CD8-positive, alpha-beta memory T cell (primary cell): Measurements from ENCODE around the gene PTPN23. TPM values are rescaled to one million over a fixed set of nuclear protein-coding genes. Genes with fewer than 3 reads are reported as not detected.

Source experiments
- CTCF ChIA-PET: fragments of 350-600 bp; sonication (Branson Sonifier 250); formaldehyde crosslinking; loops from one replicate; lab custom pipeline; 2021; ENCODE audit warnings: antibody characterized with exemption; lab: Charles Lee
- POLR2A ChIA-PET: fragments of 350-600 bp; sonication (Branson Sonifier 250); formaldehyde crosslinking; loops from one replicate; lab custom pipeline; 2021; ENCODE audit warnings: antibody characterized with exemption; lab: Charles Lee
- DNase-seq, 5 donors: peaks; one replicate each; pipeline versions ENCODE4 v3.0.0 to v3.0.0-alpha.2; 2020 to 2022; ENCODE audit warnings: mixed read lengths in 1 of 5
- H3K27ac ChIP-seq: one replicate; pipeline ENCODE4 v1.7.0; 2013; ENCODE audit warnings: low read depth, mild to moderate bottlenecking, low read length, moderate library complexity
- H3K27me3 ChIP-seq: 2 replicates; pipeline ENCODE4 v1.7.0; 2013; ENCODE audit warnings: low read length, mild to moderate bottlenecking; ENCODE audit not compliant: insufficient read depth, poor library complexity, severe bottlenecking
- H3K36me3 ChIP-seq: 2 replicates; pipeline ENCODE4 v1.7.0; 2013; ENCODE audit warnings: mild to moderate bottlenecking, low read length, moderate library complexity; ENCODE audit not compliant: insufficient read depth
- H3K4me1 ChIP-seq: 2 replicates; pipeline ENCODE4 v1.7.0; 2013; ENCODE audit warnings: mild to moderate bottlenecking, low read length, moderate library complexity; ENCODE audit not compliant: insufficient read depth
- H3K4me3 ChIP-seq: 2 replicates; pipeline ENCODE4 v1.7.0; 2013; ENCODE audit warnings: mild to moderate bottlenecking, low read length
- H3K9me3 ChIP-seq: 2 replicates; pipeline ENCODE4 v1.7.0; 2013; ENCODE audit warnings: mild to moderate bottlenecking, low read length
- H3K27ac Mint-ChIP-seq, 8 donors: one replicate each; pipeline ENCODE4 v1.8.0; 2020 to 2021; ENCODE audit warnings: mixed read lengths in 8 of 8, mild to moderate bottlenecking in 6 of 8, inconsistent platforms in 3 of 8, moderate library complexity in 3 of 8
- H3K27me3 Mint-ChIP-seq, 2 donors: one replicate each; pipeline ENCODE4 v1.8.0; 2020 to 2021; ENCODE audit warnings: mixed read lengths in 2 of 2, mild to moderate bottlenecking in 1 of 2, moderate library complexity in 1 of 2
- H3K36me3 Mint-ChIP-seq, 3 donors: one replicate each; pipeline ENCODE4 v1.8.0; 2020 to 2021; ENCODE audit warnings: mixed read lengths in 3 of 3, inconsistent platforms in 1 of 3, mild to moderate bottlenecking in 1 of 3
- H3K4me1 Mint-ChIP-seq, 3 donors: one replicate each; pipeline ENCODE4 v1.8.0; 2020 to 2021; ENCODE audit warnings: mixed read lengths in 3 of 3, inconsistent platforms in 1 of 3, mild to moderate bottlenecking in 1 of 3
- H3K4me3 Mint-ChIP-seq, 7 donors: one replicate each; pipeline ENCODE4 v1.8.0; 2020 to 2021; ENCODE audit warnings: mixed read lengths in 7 of 7, mild to moderate bottlenecking in 6 of 7, moderate library complexity in 4 of 7, inconsistent platforms in 2 of 7
- H3K9me3 Mint-ChIP-seq, 5 donors: one replicate each; pipeline ENCODE4 v1.8.0; 2020 to 2022; ENCODE audit warnings: mixed read lengths in 5 of 5, mild to moderate bottlenecking in 3 of 5, moderate library complexity in 2 of 5, inconsistent platforms in 1 of 5
- polyA plus RNA-seq: library from polyadenylated mRNA; unstranded; fragments of 300-500 nt; fragmentation: Illumina TruSeq; gene quantifications from one replicate; pipeline ENCODE4 v1.2.3, GENCODE V29; 2021
- total RNA-seq, 2 experiments: library from RNA; stranded (reverse); gene quantifications; one replicate each; pipeline ENCODE4 v1.2.3, GENCODE V29; 2021

PTPN23 gene
- total and polyA plus RNA-seq, 3 experiments from 2014 or later, result 4.4 to 36.1 (median 30.5) TPM

DNA sequence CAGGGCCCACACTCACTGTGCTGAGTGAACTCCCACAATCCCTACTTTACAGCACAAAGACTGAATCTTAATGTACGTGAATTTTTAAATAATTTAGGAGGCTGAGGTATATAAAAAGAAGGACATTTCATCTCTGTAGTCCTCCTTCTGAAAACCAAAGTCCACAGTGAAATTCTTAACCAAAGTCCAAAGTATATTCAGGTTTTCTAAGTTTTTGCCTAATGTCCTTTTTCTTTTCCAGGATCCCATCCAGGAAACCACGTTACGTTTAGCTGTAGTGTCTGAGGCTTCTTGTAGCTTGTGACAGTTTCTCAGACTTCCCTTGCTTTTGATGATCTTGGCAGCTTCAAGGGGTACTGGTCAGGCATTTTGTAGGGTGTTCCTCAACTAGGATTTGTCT lies 50.4 kb downstream of the PTPN23 start:
- peaks cover 4 to 79% (median 13%) of the 10 kb centered on the region in 3 donors for H3K36me3 Mint-ChIP-seq
- Histone ChIP-seq H3K27me3 (no peaks in the 10 kb centered on the region), H3K4me3 (no peak overlapping the region), H3K27ac (no peak overlapping the region), H3K9me3 (no peaks in the 10 kb centered on the region), H3K36me3 (peaks cover 55% of the 10 kb centered on the region), H3K4me1 (no peaks in the 10 kb centered on the region)
- no peaks in the 10 kb centered on the region for H3K27me3 Mint-ChIP-seq
- peak overlapping the region in 2 of 8 donors; percentile 15 to 51 for H3K27ac Mint-ChIP-seq
- H3K4me3 Mint-ChIP-seq, result no peak overlapping the region
- no peak for DNase-seq
- H3K4me1 Mint-ChIP-seq, result no peaks in the 10 kb centered on the region
- H3K9me3 Mint-ChIP-seq, result no peaks in the 10 kb centered on the region
- CTCF ChIA-PET, result no interaction called here
- POLR2A ChIA-PET, result no interaction called here

DNA sequence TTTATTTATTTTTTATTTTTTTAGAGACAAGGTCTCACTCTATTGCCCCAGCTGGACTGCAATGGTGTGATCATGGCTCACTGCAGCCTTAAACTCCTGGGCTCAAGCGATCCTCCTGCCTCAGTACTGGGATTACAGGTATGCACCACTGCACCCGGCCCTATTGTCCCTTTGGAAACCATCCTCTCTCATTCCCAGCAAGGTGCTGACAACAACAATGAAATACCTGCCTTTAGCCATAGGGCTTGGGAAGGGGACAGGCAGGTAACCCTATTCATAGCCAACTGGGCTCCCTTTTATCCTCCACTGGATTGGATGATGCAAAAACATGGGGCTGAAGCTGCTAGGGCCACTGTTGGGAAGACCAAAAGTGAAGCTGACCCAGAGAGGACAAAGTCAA lies 51.9 kb downstream of the PTPN23 start:
- no peak overlapping the region for H3K27ac ChIP-seq
- H3K4me1 ChIP-seq, result no peaks in the 10 kb centered on the region
- no peak for DNase-seq
- H3K27me3 Mint-ChIP-seq, result no peaks in the 10 kb centered on the region
- peaks cover 45% of the 10 kb centered on the region for H3K36me3 ChIP-seq
- H3K4me3 Mint-ChIP-seq, result no peak overlapping the region
- H3K4me1 Mint-ChIP-seq, result no peaks in the 10 kb centered on the region
- H3K27ac Mint-ChIP-seq, result peak overlapping the region in 1 of 8 donors; percentile 41
- no peaks in the 10 kb centered on the region for H3K9me3 Mint-ChIP-seq
- H3K4me3 ChIP-seq, result no peak overlapping the region
- peaks cover 4 to 74% (median 13%) of the 10 kb centered on the region in 3 donors for H3K36me3 Mint-ChIP-seq
- no peaks in the 10 kb centered on the region for H3K27me3 ChIP-seq
- CTCF ChIA-PET, result interaction anchor here (1.7 to 2.5 kb wide), 2 partner anchors 12 to 43 kb away, joined by 4 to 9 read pairs; partner anchors contain the start of gene SCAP
- POLR2A ChIA-PET, result interaction anchor here (0.6 kb wide), 1 partner anchor 12 kb away, joined by 4 read pairs; no protein-coding TSS in a partner anchor
- H3K9me3 ChIP-seq, result no peaks in the 10 kb centered on the region

DNA sequence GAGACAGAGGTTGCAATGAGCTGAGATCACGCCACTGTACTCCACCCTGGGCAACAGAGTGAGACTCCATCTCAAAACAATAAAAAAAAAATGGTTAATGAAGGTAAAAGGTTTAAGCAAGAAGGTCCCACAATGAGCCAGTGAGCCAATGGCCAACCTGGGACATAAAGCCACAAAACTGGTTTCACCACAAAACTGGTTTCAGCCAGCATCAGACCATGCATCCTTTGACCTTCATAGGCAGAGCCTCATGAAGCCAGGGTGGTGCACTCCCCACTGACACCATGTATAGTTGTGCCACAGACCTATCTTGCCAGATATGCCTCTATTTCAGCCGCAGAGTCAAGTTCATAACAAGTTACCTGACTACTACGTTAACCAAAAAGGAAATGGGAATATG lies 53.0 kb downstream of the PTPN23 start:
- peaks cover 39% of the 10 kb centered on the region for H3K36me3 ChIP-seq
- H3K27me3 ChIP-seq, result no peaks in the 10 kb centered on the region
- H3K4me1 ChIP-seq, result no peaks in the 10 kb centered on the region
- peaks cover 4 to 75% (median 14%) of the 10 kb centered on the region in 3 donors for H3K36me3 Mint-ChIP-seq
- no peak overlapping the region for H3K4me3 Mint-ChIP-seq
- CTCF ChIA-PET, result interaction anchor here (2.5 kb wide), 1 partner anchor 13 kb away, joined by 9 read pairs; no protein-coding TSS in a partner anchor
- POLR2A ChIA-PET, result no interaction called here
- H3K9me3 ChIP-seq, result no peaks in the 10 kb centered on the region
- H3K27ac Mint-ChIP-seq, result no peak overlapping the region
- no peaks in the 10 kb centered on the region for H3K27me3 Mint-ChIP-seq
- no peaks in the 10 kb centered on the region for H3K4me1 Mint-ChIP-seq
- no peaks in the 10 kb centered on the region for H3K9me3 Mint-ChIP-seq
- no peak for DNase-seq
- no peak overlapping the region for H3K27ac ChIP-seq
- H3K4me3 ChIP-seq, result no peak overlapping the region

DNA sequence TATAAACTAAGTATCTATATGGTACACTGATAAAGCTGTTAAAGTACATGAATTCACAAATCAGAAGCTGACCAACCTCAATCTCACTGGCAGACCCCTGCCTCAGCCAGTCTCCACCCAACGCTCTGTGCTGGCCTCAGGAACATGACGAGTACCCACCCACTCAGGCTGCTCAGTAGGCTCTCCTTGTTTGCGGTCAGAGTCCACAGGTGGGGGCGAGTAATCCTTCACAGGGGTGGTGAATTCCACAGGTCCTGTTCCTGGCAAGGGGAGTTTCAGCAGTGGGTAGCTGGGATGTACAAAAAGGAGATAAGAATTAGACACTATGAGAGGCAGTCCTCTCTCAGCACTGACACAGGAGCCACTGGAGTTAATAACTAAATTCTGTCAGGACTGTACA lies 54.0 kb downstream of the PTPN23 start:
- H3K9me3 ChIP-seq, result no peaks in the 10 kb centered on the region
- no peaks in the 10 kb centered on the region for H3K27me3 ChIP-seq
- no peaks in the 10 kb centered on the region for H3K27me3 Mint-ChIP-seq
- H3K4me3 Mint-ChIP-seq, result no peak overlapping the region
- no peaks in the 10 kb centered on the region for H3K9me3 Mint-ChIP-seq
- ChIA-PET POLR2A (no interaction called here), CTCF (interaction anchor here (0.8 kb wide), 1 partner anchor 14 kb away, joined by 3 read pairs; no protein-coding TSS in a partner anchor)
- no peak for DNase-seq
- peaks cover 4 to 78% (median 15%) of the 10 kb centered on the region in 3 donors for H3K36me3 Mint-ChIP-seq
- peaks cover 0 to under 1% (median 0%) of the 10 kb centered on the region in 3 donors for H3K4me1 Mint-ChIP-seq
- peak overlapping the region in 2 of 8 donors; percentile 11 to 39 for H3K27ac Mint-ChIP-seq
- H3K27ac ChIP-seq, result no peak overlapping the region
- peaks cover 50% of the 10 kb centered on the region for H3K36me3 ChIP-seq
- H3K4me1 ChIP-seq, result no peaks in the 10 kb centered on the region
- no peak overlapping the region for H3K4me3 ChIP-seq

DNA sequence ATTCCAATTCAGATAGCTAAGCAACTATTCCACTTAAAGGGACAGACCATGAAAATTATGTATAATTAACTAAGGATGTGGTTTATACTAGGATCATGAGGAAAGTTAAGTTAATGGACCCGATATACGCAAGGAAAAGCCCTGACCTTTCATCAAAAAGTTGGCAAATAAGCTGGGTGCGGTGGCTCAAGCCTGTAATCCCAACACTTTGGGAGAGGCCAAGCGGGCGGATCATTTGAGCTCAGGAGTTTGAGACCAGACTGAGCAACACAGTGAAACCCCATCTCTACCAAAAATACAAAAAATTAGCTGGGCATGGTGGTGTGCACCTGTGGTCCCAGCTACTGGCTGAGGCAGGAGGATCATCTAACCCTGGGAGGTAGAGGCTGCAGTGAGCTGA lies 55.4 kb downstream of the PTPN23 start:
- no peak for DNase-seq
- Mint-ChIP-seq H3K36me3 (peaks cover 4 to 77% (median 17%) of the 10 kb centered on the region in 3 donors), H3K4me1 (peaks cover 0 to 2% (median 0%) of the 10 kb centered on the region in 3 donors), H3K27ac (no peak overlapping the region), H3K9me3 (no peaks in the 10 kb centered on the region), H3K27me3 (no peaks in the 10 kb centered on the region), H3K4me3 (no peak overlapping the region)
- Histone ChIP-seq H3K4me1 (no peaks in the 10 kb centered on the region), H3K4me3 (no peak overlapping the region), H3K27ac (no peak overlapping the region), H3K36me3 (peaks cover 48% of the 10 kb centered on the region), H3K9me3 (no peaks in the 10 kb centered on the region), H3K27me3 (no peaks in the 10 kb centered on the region)
- CTCF ChIA-PET, result no interaction called here
- POLR2A ChIA-PET, result no interaction called here

DNA sequence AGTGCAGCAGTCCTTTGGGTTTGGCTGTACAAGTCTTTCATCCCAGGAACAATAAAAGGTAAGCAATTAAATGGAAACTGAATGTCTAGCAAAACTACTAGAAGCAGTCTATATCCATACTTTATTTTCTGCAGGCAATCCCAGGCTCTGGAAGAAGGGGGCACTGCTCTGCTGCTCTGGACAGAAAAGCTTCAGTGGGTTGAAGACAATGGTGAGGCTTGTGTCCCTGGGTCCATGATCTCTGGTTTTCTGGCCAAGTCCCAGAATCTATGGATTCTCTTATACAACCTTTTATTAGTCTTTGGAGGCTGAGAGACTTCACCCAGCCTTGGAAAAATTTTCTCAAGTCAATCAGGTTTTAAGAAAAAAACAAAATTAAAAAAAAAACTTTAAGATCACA lies 59.3 kb downstream of the PTPN23 start:
- no peaks in the 10 kb centered on the region for H3K27me3 ChIP-seq
- H3K27ac ChIP-seq, result no peak overlapping the region
- H3K4me3 ChIP-seq, result no peak overlapping the region
- Mint-ChIP-seq H3K9me3 (no peaks in the 10 kb centered on the region), H3K27me3 (no peaks in the 10 kb centered on the region), H3K4me3 (no peak overlapping the region), H3K4me1 (peaks cover 10 to 24% (median 10%) of the 10 kb centered on the region in 3 donors), H3K36me3 (peaks cover 0 to 67% (median 18%) of the 10 kb centered on the region in 3 donors), H3K27ac (peak overlapping the region in 2 of 8 donors; percentile 3 to 56)
- CTCF ChIA-PET, result no interaction called here
- no peaks in the 10 kb centered on the region for H3K9me3 ChIP-seq
- POLR2A ChIA-PET, result no interaction called here
- DNase-seq, result no peak
- peaks cover 32% of the 10 kb centered on the region for H3K36me3 ChIP-seq
- H3K4me1 ChIP-seq, result no peaks in the 10 kb centered on the region

DNA sequence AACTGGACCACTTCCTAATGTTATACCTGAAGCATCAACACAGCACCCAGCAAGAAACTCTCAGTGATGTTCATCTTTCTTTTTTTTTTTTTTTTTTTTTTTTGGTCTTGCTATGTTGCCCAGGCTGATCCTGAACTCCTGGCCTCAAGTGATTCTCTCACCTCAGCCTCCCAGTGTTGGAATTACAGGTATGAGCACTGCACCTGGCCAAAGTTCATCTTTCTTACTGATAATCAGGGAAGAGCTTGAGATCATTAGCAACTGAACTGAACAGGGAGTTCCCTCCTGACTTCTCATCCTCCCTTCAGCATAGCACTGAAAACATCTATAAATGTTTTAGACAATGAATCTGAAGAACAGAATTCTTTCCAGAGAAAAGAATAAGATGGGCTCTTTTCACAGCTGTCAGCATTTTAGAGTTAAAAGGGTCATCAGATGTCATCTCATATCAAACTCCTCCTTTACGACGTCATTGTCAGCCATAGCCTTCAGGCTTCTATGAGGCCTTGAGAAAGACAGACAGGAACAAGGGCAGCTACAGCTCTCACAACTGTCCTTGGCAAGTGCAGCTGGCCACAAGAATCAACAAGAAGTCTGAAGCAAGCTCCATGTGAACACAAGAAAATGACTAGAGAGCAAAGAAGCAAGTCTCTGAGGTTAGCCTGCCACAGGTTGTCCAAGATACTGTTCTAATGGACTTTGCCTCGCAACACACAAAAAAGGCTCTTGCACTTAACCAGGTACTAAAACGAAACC lies 61.2 kb downstream of the PTPN23 start:
- Mint-ChIP-seq H3K27ac (peak overlapping the region in 4 of 8 donors; percentile 51 to 91 (median 64)), H3K9me3 (no peaks in the 10 kb centered on the region), H3K4me1 (peaks cover 10 to 24% (median 10%) of the 10 kb centered on the region in 3 donors), H3K36me3 (peaks cover 0 to 57% (median 18%) of the 10 kb centered on the region in 3 donors), H3K27me3 (no peaks in the 10 kb centered on the region), H3K4me3 (no peak overlapping the region)
- ChIA-PET CTCF (interaction anchor here (1.0 kb wide), 1 partner anchor 21 kb away, joined by 3 read pairs; no protein-coding TSS in a partner anchor), POLR2A (no interaction called here)
- H3K27ac ChIP-seq, result no peak overlapping the region
- H3K36me3 ChIP-seq, result peaks cover 31% of the 10 kb centered on the region
- H3K4me3 ChIP-seq, result no peak overlapping the region
- H3K4me1 ChIP-seq, result no peaks in the 10 kb centered on the region
- H3K27me3 ChIP-seq, result no peaks in the 10 kb centered on the region
- no peak for DNase-seq
- no peaks in the 10 kb centered on the region for H3K9me3 ChIP-seq

DNA sequence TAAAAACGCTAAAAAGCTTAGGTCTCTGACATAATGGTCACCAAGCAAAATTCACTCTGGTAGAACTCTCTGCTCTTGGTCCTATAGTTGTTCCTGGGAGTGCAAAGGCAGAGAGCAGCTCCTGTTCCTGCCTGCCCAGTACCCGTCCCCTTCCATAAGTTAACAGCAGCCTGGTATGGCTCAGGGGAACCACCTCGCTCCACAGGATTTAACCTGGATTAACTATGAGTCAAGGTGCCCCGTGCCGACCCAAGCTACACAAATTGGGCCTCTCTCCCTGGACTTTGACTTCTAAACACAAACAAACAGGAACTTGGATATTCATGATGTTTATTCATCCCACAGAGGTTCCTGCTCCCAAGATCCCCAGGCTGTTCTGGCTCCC lies 62.8 kb downstream of the PTPN23 start:
- Mint-ChIP-seq H3K9me3 (no peaks in the 10 kb centered on the region), H3K27me3 (no peaks in the 10 kb centered on the region), H3K4me1 (peaks cover 17 to 32% (median 17%) of the 10 kb centered on the region in 3 donors), H3K36me3 (peaks cover 7 to 50% (median 19%) of the 10 kb centered on the region in 3 donors), H3K4me3 (no peak overlapping the region), H3K27ac (peak overlapping the region in 5 of 8 donors; percentile 13 to 77 (median 38))
- POLR2A ChIA-PET, result no interaction called here
- Histone ChIP-seq H3K9me3 (no peaks in the 10 kb centered on the region), H3K4me3 (no peak overlapping the region), H3K27me3 (no peaks in the 10 kb centered on the region), H3K36me3 (peaks cover 30% of the 10 kb centered on the region), H3K27ac (no peak overlapping the region), H3K4me1 (no peaks in the 10 kb centered on the region)
- CTCF ChIA-PET, result no interaction called here
- no peak for DNase-seq
